Naive thymus-derived CD8-positive, alpha-beta T cell (primary cell): ENCODE data around the gene CAMKK1. TPM values are rescaled to one million over a fixed set of nuclear protein-coding genes. Genes with fewer than 3 reads are reported as not detected.

ENCODE experiments used
- ATAC-seq, 2 donors: fragments of 150-1000 bp; cut with Tn5 transposase in 1 of 2; sonication (Bioruptor Pico), chemical (Tn5 transposase) in 1 of 2; 1 replicate in 1 of 2; 2 replicates in 1 of 2; pipeline ENCODE4 v1.10.0; 2021; ENCODE audit warnings: mild to moderate bottlenecking in 2 of 2, moderate library complexity in 2 of 2
- POLR2A ChIA-PET: fragments of 350-600 bp; sonication (Branson Sonifier 250); formaldehyde crosslinking; loops from one replicate; lab custom pipeline; 2021; ENCODE audit warnings: antibody characterized with exemption; lab: Charles Lee
- DNase-seq, 10 donors: peaks; one replicate each; pipeline versions ENCODE4 v3.0.0 to v3.0.0-alpha.2; 2020 to 2022
- H3K27ac Mint-ChIP-seq, 10 donors: one replicate each; pipeline ENCODE4 v1.8.0; 2020 to 2022; ENCODE audit warnings: mild to moderate bottlenecking in 10 of 10, mixed read lengths in 10 of 10, moderate library complexity in 4 of 10, inconsistent platforms in 1 of 10
- H3K27me3 Mint-ChIP-seq, 5 donors: one replicate each; pipeline ENCODE4 v1.8.0; 2021 to 2022; ENCODE audit warnings: mixed read lengths in 5 of 5
- H3K36me3 Mint-ChIP-seq, 3 donors: one replicate each; pipeline ENCODE4 v1.8.0; 2020 to 2022; ENCODE audit warnings: mixed read lengths in 3 of 3, mild to moderate bottlenecking in 2 of 3, inconsistent platforms in 1 of 3
- H3K4me1 Mint-ChIP-seq, 4 donors: one replicate each; pipeline ENCODE4 v1.8.0; 2021 to 2022; ENCODE audit warnings: mixed read lengths in 4 of 4
- H3K4me3 Mint-ChIP-seq, 10 donors: one replicate each; pipeline ENCODE4 v1.8.0; 2020 to 2022; ENCODE audit warnings: mild to moderate bottlenecking in 10 of 10, mixed read lengths in 10 of 10, moderate library complexity in 6 of 10, inconsistent platforms in 1 of 10
- H3K9me3 Mint-ChIP-seq, 9 donors: one replicate each; pipeline ENCODE4 v1.8.0; 2020 to 2022; ENCODE audit warnings: mixed read lengths in 9 of 9, mild to moderate bottlenecking in 3 of 9, inconsistent platforms in 1 of 9, moderate library complexity in 1 of 9
- polyA plus RNA-seq, 3 donors: library from polyadenylated mRNA; unstranded; fragments of 300-500 nt; fragmentation: Illumina TruSeq; gene quantifications; one replicate each; pipeline ENCODE4 v1.2.3, GENCODE V29; 2021
- total RNA-seq, 8 experiments: library from RNA in 2 of 8; stranded (reverse) in 2 of 8; gene quantifications; one replicate each; pipeline ENCODE4 v1.2.3 and lab custom pipeline; 2021 to 2026

CAMKK1 gene
- total and polyA plus RNA-seq, 5 experiments from 2014 or later = 0.33 to 5.3 (median 1.5) TPM

DNA sequence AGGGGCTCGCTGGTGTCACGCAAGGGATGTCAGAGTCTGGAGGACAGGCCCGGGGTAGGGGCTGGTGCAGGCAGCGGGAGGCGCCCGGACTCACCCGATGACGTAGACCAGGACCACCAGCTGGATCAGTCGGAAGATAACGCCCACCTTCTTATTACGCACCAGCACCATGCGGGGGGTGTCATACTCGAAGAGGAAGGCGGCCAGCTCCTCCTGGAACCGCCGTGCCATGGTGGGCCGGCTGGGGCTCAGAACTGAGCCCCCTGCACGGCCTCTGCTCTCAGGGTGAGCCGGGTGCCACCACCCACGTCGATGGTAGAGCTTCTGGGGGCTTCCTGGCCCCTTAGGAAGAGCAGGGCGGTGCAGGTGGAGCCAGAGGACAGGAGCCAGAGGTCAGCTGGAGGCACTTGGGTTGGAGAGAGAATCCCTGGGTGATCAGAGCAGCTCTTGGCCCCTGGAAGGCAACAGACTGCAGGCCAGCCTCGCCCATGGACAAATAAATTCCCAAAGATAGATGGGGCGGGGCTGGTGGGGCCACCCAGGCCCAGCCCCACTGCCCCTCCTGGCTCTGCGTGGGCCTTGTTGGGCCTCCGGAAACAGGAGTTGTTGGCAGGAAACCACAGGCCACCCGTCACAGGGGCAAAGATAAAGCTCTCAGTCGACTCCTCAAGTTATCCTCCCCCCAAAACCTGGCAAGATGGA, 23.3 kb upstream of the CAMKK1 start, which contains the start of gene P2RX1:
TSS of gene P2RX1 (minus strand) at position 471 of the 702 bp plus-strand sequence. CDS start at position 231, 240 bp downstream.
- no peaks in the 10 kb centered on the region for H3K27me3 Mint-ChIP-seq
- no peaks in the 10 kb centered on the region for H3K36me3 Mint-ChIP-seq
- POLR2A ChIA-PET = interaction anchor here (0.5 to 2.5 kb wide), 4 partner anchors 12 to 227 kb away, joined by 3 to 12 read pairs (median 6); partner anchors contain the start of genes CYB5D2 and ZZEF1
- DNase-seq (peak in 7 of 10 donors; percentile 23 to 51 (median 47)), ATAC-seq (peak; percentile 47 to 58)
- H3K4me1 Mint-ChIP-seq = peaks cover 25 to 64% (median 55%) of the 10 kb centered on the region in 4 donors
- H3K27ac Mint-ChIP-seq = peak within 1 kb of the TSS; percentile 48 to 91 (median 83)
- H3K4me3 Mint-ChIP-seq = peak within 1 kb of the TSS in 9 of 10 donors; percentile 36 to 85 (median 63)
- H3K9me3 Mint-ChIP-seq = no peaks in the 10 kb centered on the region

GRCh38 chr17:3915581-3915994, 22.7 kb upstream of the CAMKK1 start:
- POLR2A ChIA-PET = interaction anchor here (0.5 to 2.5 kb wide), 4 partner anchors 12 to 227 kb away, joined by 3 to 12 read pairs (median 6); partner anchors contain the start of genes CYB5D2 and ZZEF1
- Mint-ChIP-seq H3K36me3 (no peaks in the 10 kb centered on the region), H3K9me3 (no peaks in the 10 kb centered on the region), H3K27me3 (no peaks in the 10 kb centered on the region), H3K4me1 (peaks cover 26 to 61% (median 59%) of the 10 kb centered on the region in 4 donors), H3K27ac (peak overlapping the region; percentile 1 to 91 (median 83)), H3K4me3 (peak overlapping the region in 7 of 10 donors; percentile 38 to 85 (median 63))
- no peak for DNase-seq
- ATAC-seq = no peak

DNA sequence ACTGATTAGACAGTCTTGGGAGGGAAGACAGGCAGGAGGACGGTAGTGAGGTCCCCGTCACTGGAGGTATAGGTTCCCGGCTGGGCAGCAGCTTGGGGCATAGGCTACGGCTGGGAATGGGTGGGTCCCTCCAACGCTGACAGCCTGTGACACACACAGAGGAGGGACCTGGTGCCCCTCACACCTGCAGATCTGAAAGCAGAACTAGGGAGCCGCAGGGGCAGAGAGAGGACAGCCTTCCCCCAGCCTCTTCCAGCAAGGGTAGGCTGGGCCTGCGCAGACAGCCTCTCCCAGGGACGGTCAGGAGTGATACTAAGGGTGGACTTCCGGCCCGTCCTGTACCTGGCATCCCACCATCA, 21.4 kb upstream of the CAMKK1 start:
- peak in 1 of 10 donors; percentile 34 for DNase-seq
- no peak for ATAC-seq
- Mint-ChIP-seq H3K4me1 (peaks cover 29 to 69% (median 67%) of the 10 kb centered on the region in 4 donors), H3K27ac (peak overlapping the region in 8 of 10 donors; percentile 53 to 91 (median 80)), H3K27me3 (no peaks in the 10 kb centered on the region), H3K9me3 (no peaks in the 10 kb centered on the region), H3K4me3 (peak overlapping the region in 3 of 10 donors; percentile 23 to 85 (median 39)), H3K36me3 (no peaks in the 10 kb centered on the region)
- POLR2A ChIA-PET = interaction anchor here (0.7 to 2.2 kb wide), 6 partner anchors 21 to 143 kb away, joined by 3 to 20 read pairs (median 3); partner anchors contain the start of gene ATP2A3

GRCh38 chr17:3913531-3914311, 20.9 kb upstream of the CAMKK1 start:
- no peaks in the 10 kb centered on the region for H3K9me3 Mint-ChIP-seq
- H3K4me3 Mint-ChIP-seq = peak overlapping the region in 5 of 10 donors; percentile 0 to 85 (median 27)
- H3K36me3 Mint-ChIP-seq = no peaks in the 10 kb centered on the region
- peaks cover 29 to 72% (median 68%) of the 10 kb centered on the region in 4 donors for H3K4me1 Mint-ChIP-seq
- peak; percentile 31 to 60 for ATAC-seq
- H3K27me3 Mint-ChIP-seq = no peaks in the 10 kb centered on the region
- peak; percentile 59 to 88 (median 78) for DNase-seq
- POLR2A ChIA-PET = interaction anchor here (0.6 to 2.2 kb wide), 9 partner anchors 21 to 143 kb away, joined by 3 to 20 read pairs (median 3); partner anchors contain the start of gene ATP2A3
- peak overlapping the region; percentile 53 to 91 (median 80) for H3K27ac Mint-ChIP-seq

GRCh38 chr17:3912827-3913226, 20.0 kb upstream of the CAMKK1 start:
- ATAC-seq (no peak), DNase-seq (no peak)
- Mint-ChIP-seq H3K9me3 (no peaks in the 10 kb centered on the region), H3K27ac (peak overlapping the region in 8 of 10 donors; percentile 36 to 97 (median 90)), H3K4me1 (peaks cover 28 to 72% (median 64%) of the 10 kb centered on the region in 4 donors), H3K4me3 (peak overlapping the region in 4 of 10 donors; percentile 11 to 67 (median 21)), H3K36me3 (no peaks in the 10 kb centered on the region), H3K27me3 (no peaks in the 10 kb centered on the region)
- POLR2A ChIA-PET = interaction anchor here (0.6 to 2.2 kb wide), 4 partner anchors 42 to 56 kb away, joined by 3 to 20 read pairs (median 4); partner anchors contain the start of gene ATP2A3

DNA sequence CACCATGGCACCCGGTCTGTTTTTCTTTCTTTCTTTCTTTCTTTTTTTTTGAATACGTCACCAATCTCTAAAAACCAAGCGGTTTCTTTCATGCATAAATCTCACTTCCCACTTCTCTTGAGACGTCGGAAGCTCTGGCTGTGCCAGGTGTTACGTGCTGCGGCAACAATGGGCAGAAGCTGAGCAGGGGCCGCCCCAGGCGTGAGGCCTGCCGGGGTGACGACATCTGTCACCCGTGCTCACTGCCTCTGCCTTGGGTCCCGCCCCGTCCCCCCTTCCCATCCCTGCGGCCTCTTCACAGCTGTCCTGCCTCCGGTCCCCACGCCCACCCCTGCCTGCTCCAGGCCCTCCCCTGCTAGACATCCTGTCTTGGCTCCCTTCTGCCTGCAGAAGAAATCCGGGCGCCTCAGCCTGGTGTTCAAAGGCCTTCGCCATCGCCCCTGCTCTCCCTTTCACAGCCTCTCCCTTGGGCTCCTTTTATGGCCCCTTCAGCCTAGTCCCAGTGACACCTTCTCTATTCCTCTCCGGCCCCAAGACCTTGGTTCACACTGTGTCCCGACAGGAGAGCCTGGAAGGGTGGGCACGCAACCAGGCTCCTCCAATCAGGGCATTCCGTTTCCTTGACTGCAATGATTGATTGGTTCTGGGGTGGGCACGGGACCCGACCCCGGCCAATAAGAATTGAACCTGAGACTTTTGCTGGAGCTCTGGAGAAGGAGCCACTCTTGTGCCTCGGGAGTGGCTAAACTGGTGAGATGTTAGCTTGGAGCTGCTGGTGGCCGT, 18.6 kb upstream of the CAMKK1 start:
- peak overlapping the region; percentile 85 to 98 (median 94) for H3K27ac Mint-ChIP-seq
- no peaks in the 10 kb centered on the region for H3K36me3 Mint-ChIP-seq
- H3K9me3 Mint-ChIP-seq = no peaks in the 10 kb centered on the region
- H3K4me3 Mint-ChIP-seq = peak overlapping the region; percentile 49 to 79 (median 67)
- POLR2A ChIA-PET = interaction anchor here (0.5 to 0.8 kb wide), 3 partner anchors 37 to 114 kb away, joined by 3 to 4 read pairs (median 4); no protein-coding TSS in a partner anchor
- DNase-seq (peak; percentile 62 to 88 (median 84)), ATAC-seq (peak; percentile 86 to 93)
- no peaks in the 10 kb centered on the region for H3K27me3 Mint-ChIP-seq
- H3K4me1 Mint-ChIP-seq = peaks cover 28 to 60% (median 52%) of the 10 kb centered on the region in 4 donors

DNA sequence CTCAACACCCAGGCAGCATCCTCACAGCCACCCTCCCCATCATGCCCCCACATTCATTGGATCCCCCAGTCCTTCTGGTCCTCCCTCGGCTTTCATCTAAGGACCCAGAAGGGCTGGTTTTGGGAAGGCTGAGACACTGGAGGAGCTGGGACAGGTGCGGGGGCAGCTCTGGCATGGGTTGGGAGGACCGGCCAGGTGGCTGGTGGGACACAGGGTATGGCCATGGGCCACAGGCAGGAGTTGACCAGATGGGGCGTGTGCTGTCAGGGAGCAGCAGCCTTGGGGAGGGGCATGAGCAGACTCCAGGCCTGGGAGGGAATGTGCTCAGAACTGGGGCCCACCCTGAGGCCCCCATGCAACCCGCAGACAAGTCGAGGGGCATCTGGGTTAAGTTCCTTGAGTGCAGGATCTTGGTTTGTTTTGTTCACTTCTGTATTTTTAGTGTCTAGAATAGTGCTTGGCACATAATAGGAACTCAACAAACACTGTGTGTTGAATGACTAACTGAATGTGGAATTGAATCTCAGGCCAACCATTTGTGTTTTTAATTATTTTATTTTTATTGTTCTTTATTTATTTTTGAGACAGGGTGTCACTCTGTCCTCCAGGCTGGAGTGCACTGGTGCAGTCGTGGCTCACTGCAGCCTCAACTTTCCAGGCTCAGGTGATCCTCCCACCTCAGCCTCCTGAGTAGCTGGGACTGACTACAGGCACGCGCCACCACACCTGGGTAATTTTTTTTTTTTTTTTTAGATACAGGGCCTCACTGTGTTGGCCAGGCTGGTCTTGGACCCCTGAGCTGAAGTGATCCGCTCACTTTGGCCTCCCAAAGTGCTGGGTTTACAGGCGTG, 17.8 kb upstream of the CAMKK1 start:
- Mint-ChIP-seq H3K4me1 (peaks cover 25 to 53% (median 44%) of the 10 kb centered on the region in 4 donors), H3K36me3 (no peaks in the 10 kb centered on the region), H3K27ac (peak overlapping the region; percentile 85 to 98 (median 94)), H3K4me3 (peak overlapping the region; percentile 49 to 79 (median 67)), H3K9me3 (no peaks in the 10 kb centered on the region), H3K27me3 (no peaks in the 10 kb centered on the region)
- POLR2A ChIA-PET = interaction anchor here (0.5 to 0.8 kb wide), 4 partner anchors 38 to 115 kb away, joined by 3 to 7 read pairs (median 4); no protein-coding TSS in a partner anchor
- ATAC-seq = no peak
- no peak for DNase-seq

DNA sequence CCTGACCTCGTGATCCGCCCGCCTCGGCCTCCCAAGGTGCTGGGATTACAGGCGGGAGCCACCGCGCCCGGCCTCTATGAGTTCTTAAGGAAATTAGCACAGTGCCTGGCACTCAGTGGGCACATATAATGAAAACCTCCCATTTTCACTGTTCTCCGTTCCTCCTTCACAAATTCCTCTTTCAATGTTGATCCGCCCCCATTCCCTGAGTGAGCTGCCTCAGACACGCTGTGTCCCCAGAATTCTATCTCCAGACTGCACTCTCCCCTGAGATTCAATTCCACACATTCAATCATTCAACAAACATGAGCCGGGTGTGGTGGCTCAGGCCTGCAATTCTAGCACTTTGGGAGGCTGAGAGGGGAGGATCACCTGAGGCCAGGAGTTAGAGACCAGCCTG, 16.4 kb upstream of the CAMKK1 start:
- POLR2A ChIA-PET = no interaction called here
- no peaks in the 10 kb centered on the region for H3K27me3 Mint-ChIP-seq
- H3K36me3 Mint-ChIP-seq = no peaks in the 10 kb centered on the region
- no peak for ATAC-seq
- no peak overlapping the region for H3K4me3 Mint-ChIP-seq
- H3K4me1 Mint-ChIP-seq = peaks cover 20 to 43% (median 33%) of the 10 kb centered on the region in 4 donors
- peak overlapping the region in 7 of 10 donors; percentile 63 to 97 (median 87) for H3K27ac Mint-ChIP-seq
- DNase-seq = no peak
- no peaks in the 10 kb centered on the region for H3K9me3 Mint-ChIP-seq

GRCh38 chr17:3907483-3908216, 14.8 kb upstream of the CAMKK1 start:
- peak in 1 of 10 donors; percentile 57 for DNase-seq
- POLR2A ChIA-PET = no interaction called here
- Mint-ChIP-seq H3K4me1 (peaks cover 13 to 30% (median 23%) of the 10 kb centered on the region in 4 donors), H3K36me3 (no peaks in the 10 kb centered on the region), H3K27ac (peak overlapping the region in 6 of 10 donors; percentile 25 to 85 (median 48)), H3K4me3 (no peak overlapping the region), H3K27me3 (no peaks in the 10 kb centered on the region), H3K9me3 (no peaks in the 10 kb centered on the region)
- no peak for ATAC-seq

DNA sequence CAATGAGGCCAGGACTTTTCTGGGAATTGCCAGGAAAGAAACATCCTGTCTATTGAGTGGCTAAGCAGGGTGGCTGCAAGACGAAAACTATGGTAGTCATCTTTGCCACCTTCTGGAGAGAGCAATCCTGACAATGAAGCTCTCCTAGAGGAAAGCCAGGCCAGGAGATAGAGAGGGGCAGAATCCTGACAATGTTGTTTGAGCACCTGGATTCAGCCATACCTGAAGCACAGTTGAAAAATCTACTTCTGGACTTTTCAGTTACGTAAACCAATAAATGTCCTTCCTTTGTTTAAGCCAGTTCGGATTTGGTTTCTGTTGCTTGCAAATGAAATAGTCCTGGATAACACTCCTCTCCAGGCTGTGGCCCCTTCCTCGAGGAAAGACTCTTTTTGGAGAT, 14.0 kb upstream of the CAMKK1 start:
- Mint-ChIP-seq H3K9me3 (no peaks in the 10 kb centered on the region), H3K27me3 (no peaks in the 10 kb centered on the region), H3K4me1 (peaks cover 12 to 26% (median 20%) of the 10 kb centered on the region in 4 donors), H3K4me3 (no peak overlapping the region), H3K27ac (peak overlapping the region in 2 of 10 donors; percentile 7 to 60), H3K36me3 (no peaks in the 10 kb centered on the region)
- POLR2A ChIA-PET = no interaction called here
- ATAC-seq (no peak), DNase-seq (no peak)
